Muscle of leg (tissue), 11 donors: Measurements from ENCODE around the gene KIAA1328. TPM values are rescaled to one million over a fixed set of nuclear protein-coding genes. Genes with fewer than 3 reads are reported as not detected.
"Not testable (repeated sequence)": the region's sequence is repeated elsewhere in the genome, so short reads cannot be mapped to it uniquely, and the experiment has no call there.

ENCODE experiments used
- DNase-seq: peaks from one replicate; pipeline ENCODE4 v3.0.0; 2013
- H3K27ac ChIP-seq: one replicate; pipeline ENCODE4 v1.5.1; 2013; ENCODE audit warnings: mild to moderate bottlenecking, low read length, control low read depth
- H3K27me3 ChIP-seq: one replicate; pipeline ENCODE4 v1.6.1; 2013; ENCODE audit warnings: low read length; ENCODE audit not compliant: control insufficient read depth, insufficient read depth
- H3K36me3 ChIP-seq: one replicate; pipeline ENCODE4 v1.6.1; 2013; ENCODE audit warnings: low read length; ENCODE audit not compliant: control insufficient read depth, insufficient read depth
- H3K4me1 ChIP-seq: one replicate; pipeline ENCODE4 v1.6.1; 2013; ENCODE audit warnings: low read length; ENCODE audit not compliant: control insufficient read depth, insufficient read depth
- H3K4me3 ChIP-seq: one replicate; pipeline ENCODE4 v1.5.1; 2013; ENCODE audit warnings: low read length, control low read depth
- H3K9me3 ChIP-seq: replicated peaks from 2 replicates; pipeline ENCODE4 v1.6.1; 2013; ENCODE audit warnings: low read depth, low read length; ENCODE audit not compliant: control insufficient read depth
- WGBS: methylation state at CpG from one replicate; pipeline ENCODE4 v1.1.5; 2013; ENCODE audit warnings: missing lambda C conversion rate; ENCODE audit not compliant: insufficient coverage; 5-methylcytosine and 5-hydroxymethylcytosine counted together
- polyA plus RNA-seq, 8 donors: library from polyadenylated mRNA; unstranded; fragments of 120-200 nt; gene quantifications; one replicate each; pipeline versions ENCODE4 v1.2.1 to v1.2.3, GENCODE V29; 2013; ENCODE audit warnings: inconsistent platforms in 1 of 8, low replicate concordance in 1 of 8; ENCODE audit not compliant: insufficient read length in 8 of 8, insufficient read depth in 1 of 8
- total RNA-seq: library from RNA; stranded (reverse); fragments of 120-200 nt; gene quantifications from one replicate; pipeline ENCODE4 v1.2.4, GENCODE V29; 2013

KIAA1328 gene
- total and polyA plus RNA-seq, 9 donors, result 5.3 to 11.4 (median 6.1) TPM

- no peak overlapping the region for H3K27ac ChIP-seq
- no peaks in the 10 kb centered on the region for H3K4me1 ChIP-seq
- WGBS, result 78% methylated on average over 1 of the region's 2 CpGs
- H3K27me3 ChIP-seq, result no peaks in the 10 kb centered on the region
- no peak for DNase-seq
- peaks cover 36% of the 10 kb centered on the region for H3K36me3 ChIP-seq
- H3K4me3 ChIP-seq, result no peak overlapping the region
- H3K9me3 ChIP-seq, result no peaks in the 10 kb centered on the region
Observed at GRCh38 chr18:36808681-36809080, 20.2 kb upstream of the KIAA1328 start.

DNA sequence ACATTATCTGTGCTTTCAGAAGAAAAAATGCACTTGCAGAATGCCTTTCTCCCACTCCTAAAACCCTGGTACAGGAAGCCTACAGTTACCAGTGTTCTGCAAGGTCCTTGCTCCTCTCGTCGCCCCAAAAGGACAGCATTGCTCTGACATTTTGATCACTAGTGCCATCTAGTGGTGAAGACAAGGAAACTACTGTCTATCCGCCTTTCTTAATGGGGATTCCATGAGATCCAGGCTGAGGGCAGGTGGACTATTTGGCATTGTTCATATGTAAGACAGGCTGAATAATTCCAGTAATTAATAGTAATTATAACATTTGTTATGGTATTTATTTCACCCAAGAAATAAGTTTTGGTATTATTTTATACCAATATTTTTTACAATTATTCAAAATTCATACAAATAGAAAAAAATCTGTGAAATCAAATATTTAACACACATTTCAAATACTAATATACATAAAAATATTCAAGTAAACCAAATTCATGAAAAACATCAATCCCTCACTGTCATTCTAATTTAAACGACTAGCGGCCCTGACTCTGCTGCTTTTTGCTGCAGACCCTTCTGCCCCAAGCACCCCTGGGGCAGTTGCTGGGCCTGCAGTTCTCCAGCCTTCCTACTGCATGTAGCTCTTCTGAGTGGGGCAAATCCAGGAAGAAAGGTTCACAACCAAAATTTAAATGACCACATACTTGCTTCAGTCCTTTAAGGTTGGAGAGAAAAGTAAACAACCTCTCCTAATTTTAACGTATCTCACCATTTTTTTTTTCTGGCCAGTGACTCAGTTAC, 19.1 kb upstream of the KIAA1328 start:
- WGBS, result 27% methylated on average over 5 of the region's 6 CpGs
- H3K4me3 ChIP-seq, result no peak overlapping the region
- peak; percentile 80 for DNase-seq
- no peak overlapping the region for H3K27ac ChIP-seq
- H3K36me3 ChIP-seq, result peaks cover 26% of the 10 kb centered on the region
- no peaks in the 10 kb centered on the region for H3K9me3 ChIP-seq
- no peaks in the 10 kb centered on the region for H3K27me3 ChIP-seq
- no peaks in the 10 kb centered on the region for H3K4me1 ChIP-seq

- no peak for DNase-seq
- no peak overlapping the region for H3K27ac ChIP-seq
- no peaks in the 10 kb centered on the region for H3K4me1 ChIP-seq
- WGBS, result no CpG with 5 or more reads among the region's 3 CpGs
- no peaks in the 10 kb centered on the region for H3K9me3 ChIP-seq
- peaks cover 29% of the 10 kb centered on the region for H3K36me3 ChIP-seq
- H3K4me3 ChIP-seq, result no peak overlapping the region
- no peaks in the 10 kb centered on the region for H3K27me3 ChIP-seq
Observed at GRCh38 chr18:36811430-36811829, 17.5 kb upstream of the KIAA1328 start.

DNA sequence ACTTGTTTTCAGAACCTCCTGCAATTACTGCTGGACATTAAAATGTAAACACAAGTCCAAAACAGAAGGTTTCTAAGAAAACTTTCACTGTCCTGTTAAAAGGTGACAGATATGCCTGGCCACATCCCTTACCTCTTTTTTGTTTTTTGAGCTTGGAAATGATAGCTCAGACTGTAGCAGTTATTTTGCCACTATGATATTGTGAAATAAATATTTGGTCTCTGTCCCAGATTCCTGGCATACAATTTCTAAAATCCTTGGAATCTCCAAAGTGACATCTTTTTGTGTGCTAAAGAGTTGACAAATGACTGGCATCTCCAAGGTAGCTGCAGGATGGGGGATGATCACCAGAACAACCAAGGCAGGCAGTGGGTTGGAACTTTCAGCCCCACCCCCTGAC, 17.0 kb upstream of the KIAA1328 start:
- H3K9me3 ChIP-seq, result no peaks in the 10 kb centered on the region
- DNase-seq, result no peak
- no peaks in the 10 kb centered on the region for H3K27me3 ChIP-seq
- peaks cover 30% of the 10 kb centered on the region for H3K36me3 ChIP-seq
- H3K4me1 ChIP-seq, result no peaks in the 10 kb centered on the region
- no peak overlapping the region for H3K27ac ChIP-seq
- no peak overlapping the region for H3K4me3 ChIP-seq

GRCh38 chr18:36812678-36813077, 16.2 kb upstream of the KIAA1328 start:
- Histone ChIP-seq H3K9me3 (no peaks in the 10 kb centered on the region), H3K36me3 (peaks cover 32% of the 10 kb centered on the region), H3K4me1 (no peaks in the 10 kb centered on the region), H3K4me3 (no peak overlapping the region), H3K27me3 (no peaks in the 10 kb centered on the region), H3K27ac (no peak overlapping the region)
- no CpG with 5 or more reads among the region's 3 CpGs for WGBS
- no peak for DNase-seq

- H3K27ac ChIP-seq, result no peak overlapping the region
- H3K9me3 ChIP-seq, result no peaks in the 10 kb centered on the region
- WGBS, result 85% methylated on average over 1 of the region's 4 CpGs
Observed at GRCh38 chr18:36813101-36813775, 15.7 kb upstream of the KIAA1328 start.

GRCh38 chr18:36813824-36814223, 15.1 kb upstream of the KIAA1328 start:
- Histone ChIP-seq H3K27me3 (no peaks in the 10 kb centered on the region), H3K9me3 (no peaks in the 10 kb centered on the region), H3K36me3 (peaks cover 38% of the 10 kb centered on the region), H3K4me1 (no peaks in the 10 kb centered on the region), H3K4me3 (no peak overlapping the region), H3K27ac (no peak overlapping the region)
- DNase-seq, result no peak
- WGBS, result 100% methylated on average over 1 of the region's 3 CpGs

More at GRCh38 chr18:36813101-36813775, 15.7 kb upstream of the KIAA1328 start:
- Histone ChIP-seq H3K4me1 (no peaks in the 10 kb centered on the region), H3K36me3 (peaks cover 34% of the 10 kb centered on the region), H3K4me3 (no peak overlapping the region), H3K27me3 (no peaks in the 10 kb centered on the region)
- no peak for DNase-seq

DNA sequence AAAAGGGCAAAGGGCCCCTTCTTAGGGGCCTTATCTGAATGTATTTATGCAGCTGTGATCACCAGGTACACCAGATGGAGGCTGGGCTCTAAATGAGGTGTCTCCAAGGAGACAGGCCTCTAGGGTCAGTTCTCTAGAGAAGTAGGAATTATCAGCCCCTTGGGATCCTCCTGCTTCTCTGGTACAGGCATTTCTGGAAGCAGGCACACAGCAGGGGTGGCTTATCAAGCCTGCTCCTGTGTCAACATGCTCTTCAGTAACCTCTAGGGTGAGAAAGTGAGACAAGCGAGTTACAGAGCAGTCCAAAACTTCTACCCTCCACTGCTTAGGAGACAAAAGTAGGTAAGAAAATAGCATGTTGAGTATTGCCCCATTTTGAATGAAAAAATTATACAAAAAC, 13.9 kb upstream of the KIAA1328 start:
- H3K4me1 ChIP-seq, result no peaks in the 10 kb centered on the region
- H3K27me3 ChIP-seq, result no peaks in the 10 kb centered on the region
- DNase-seq, result no peak
- peaks cover 40% of the 10 kb centered on the region for H3K36me3 ChIP-seq
- no CpG with 5 or more reads among the region's 1 CpG for WGBS
- no peak overlapping the region for H3K27ac ChIP-seq
- H3K9me3 ChIP-seq, result no peaks in the 10 kb centered on the region
- no peak overlapping the region for H3K4me3 ChIP-seq

GRCh38 chr18:36816096-36816495, 12.8 kb upstream of the KIAA1328 start:
- not testable (repeated sequence) for H3K4me1 ChIP-seq, H3K27me3 ChIP-seq, H3K4me3 ChIP-seq, DNase-seq, H3K9me3 ChIP-seq, H3K27ac ChIP-seq
- H3K36me3 ChIP-seq, result peaks cover 35% of the 10 kb centered on the region

DNA sequence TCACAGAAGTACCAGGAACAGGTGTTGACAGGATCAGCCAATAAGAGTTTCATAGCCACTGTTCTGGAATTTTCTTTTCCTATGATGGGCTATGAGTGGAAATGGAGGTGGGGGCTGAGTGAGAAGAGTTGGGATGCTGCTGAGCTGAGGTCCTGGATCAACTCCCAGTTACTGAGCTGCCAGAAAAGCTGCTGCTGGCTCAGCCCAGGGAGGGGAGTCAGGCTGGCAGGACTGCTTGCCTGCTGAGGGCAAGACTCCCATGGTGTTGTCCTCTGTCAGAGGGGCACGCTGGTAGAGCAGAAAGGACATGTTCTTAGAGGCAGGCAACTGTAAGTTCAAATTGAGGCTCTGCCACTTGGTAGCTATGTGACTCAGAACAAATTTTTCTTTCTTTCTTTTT, 11.9 kb upstream of the KIAA1328 start:
- H3K9me3 ChIP-seq, result no peaks in the 10 kb centered on the region
- H3K27ac ChIP-seq, result no peak overlapping the region
- H3K36me3 ChIP-seq, result peaks cover 29% of the 10 kb centered on the region
- H3K4me1 ChIP-seq, result no peaks in the 10 kb centered on the region
- H3K4me3 ChIP-seq, result no peak overlapping the region
- 80% methylated on average over 1 of the region's 1 CpG for WGBS
- no peaks in the 10 kb centered on the region for H3K27me3 ChIP-seq
- DNase-seq, result no peak
